SH-SY5Y (cell line): ENCODE measurements around the gene KRTAP5-5.

Experiments
- GATA2 ChIP-seq: IDR thresholded peaks from 2 replicates; pipeline ENCODE4 v1.6.1; 2011; ENCODE audit warnings: mild to moderate bottlenecking, low read depth, low read length
- GATA3 ChIP-seq: IDR thresholded peaks from 2 replicates; pipeline ENCODE4 v1.6.1; 2011; ENCODE audit warnings: low read depth, mild to moderate bottlenecking, low read length, moderate library complexity

GRCh38 chr11:1641096-1641495 is 11.5 kb downstream of the KRTAP5-5 start:
- no peak for TF ChIP-seq GATA2
- no peak for TF ChIP-seq GATA3
